SU-DHL-6 (cell line): ENCODE data around the gene PTPN18.

ENCODE experiments used
- H2AFZ ChIP-seq: fragments of 200-600 bp; sonication (generic); 2 replicates; pipeline ENCODE4 v1.6.1; 2014; ENCODE audit warnings: low read depth, mild to moderate bottlenecking, moderate library complexity, mixed read lengths, antibody characterized with exemption, low read length; ENCODE audit not compliant: severe bottlenecking
- H3F3A ChIP-seq: fragments of 200-600 bp; shearing (Covaris generic); 2 replicates; pipeline ENCODE4 v1.6.0; 2016; ENCODE audit warnings: antibody characterized with exemption, mild to moderate bottlenecking; ENCODE audit not compliant: insufficient read depth
- H3K27ac ChIP-seq: fragments of 200-600 bp; sonication (generic); 2 replicates; pipeline ENCODE4 v1.5.1; 2016; ENCODE audit warnings: low read depth, mild to moderate bottlenecking, low read length, moderate library complexity, mixed read lengths
- H3K27me3 ChIP-seq: fragments of 200-600 bp; sonication (generic), shearing (Covaris generic); 2 replicates; pipeline ENCODE4 v1.6.0; 2014; ENCODE audit warnings: mild to moderate bottlenecking, low read length
- H3K36me3 ChIP-seq: fragments of 200-600 bp; sonication (generic); 2 replicates; pipeline ENCODE4 v1.6.1; 2014; ENCODE audit warnings: mild to moderate bottlenecking, low read length, mixed read lengths
- H3K4me2 ChIP-seq: fragments of 300-600, 200-600 bp; shearing (Covaris generic), sonication (generic); 2 replicates; pipeline ENCODE4 v1.6.0; 2014; ENCODE audit warnings: low read length, low read depth, mild to moderate bottlenecking; ENCODE audit not compliant: poor library complexity, severe bottlenecking
- H3K4me3 ChIP-seq: fragments of 200-600 bp; sonication (generic); 2 replicates; pipeline ENCODE4 v1.5.1; 2014; ENCODE audit warnings: antibody characterized with exemption, low read length, mild to moderate bottlenecking, mixed read lengths; ENCODE audit not compliant: insufficient read depth, poor library complexity, severe bottlenecking
- H3K79me2 ChIP-seq: fragments of 200-600 bp; sonication (generic); 2 replicates; pipeline ENCODE4 v1.6.1; 2014; ENCODE audit warnings: mild to moderate bottlenecking, low read length, moderate library complexity; ENCODE audit not compliant: insufficient read depth
- H3K9ac ChIP-seq: fragments of 200-600 bp; sonication (generic); 2 replicates; pipeline ENCODE4 v1.7.0; 2014; ENCODE audit warnings: mild to moderate bottlenecking, low read length
- H3K9me2 ChIP-seq: fragments of 200-600 bp; sonication (generic); replicated peaks from 2 replicates; pipeline ENCODE4 v1.6.1; 2014; ENCODE audit warnings: low read length; ENCODE audit not compliant: insufficient read depth
- H3K9me3 ChIP-seq: fragments of 200-600 bp; sonication (generic); 2 replicates; pipeline ENCODE4 v1.6.1; 2014; ENCODE audit warnings: low read length, mixed read lengths; ENCODE audit not compliant: insufficient read depth
- H4K20me1 ChIP-seq: fragments of 200-600 bp; sonication (generic); 2 replicates; pipeline ENCODE4 v1.6.1; 2014; ENCODE audit warnings: low read depth, mild to moderate bottlenecking, antibody characterized with exemption, low read length, moderate library complexity, mixed read lengths
- EZH2phosphoT487 ChIP-seq: fragments of 200-600 bp; sonication (generic), shearing (Covaris generic); conservative IDR thresholded peaks from 2 replicates; pipeline ENCODE4 v1.6.1; 2018; ENCODE audit warnings: mild to moderate bottlenecking, antibody characterized with exemption, low read length, moderate library complexity, mixed read lengths
- TF ChIP-seq, protein P1 (sequence below): fragments of 200-600 bp; sonication (generic); IDR thresholded peaks from one replicate; pipeline ENCODE4 v1.5.1; 2017; ENCODE audit warnings: antibody characterized with exemption, mild to moderate bottlenecking, low read length, moderate library complexity; ENCODE audit not compliant: insufficient read depth, poor library complexity, severe bottlenecking

The PTPN18 gene

GRCh38 chr2:130346741-130347066, 9.2 kb upstream of the PTPN18 start:
- Histone ChIP-seq H3K4me2 (peak overlapping the region; percentile 54), H3K79me2 (peaks cover 39% of the 10 kb centered on the region), H3K9me3 (no peaks in the 10 kb centered on the region), H3K9ac (peak overlapping the region; percentile 16), H4K20me1 (no peaks in the 10 kb centered on the region), H3F3A (peaks cover 24% of the 10 kb centered on the region), H3K27ac (peak overlapping the region; percentile 91), H2AFZ (no peak overlapping the region), H3K4me3 (no peak overlapping the region), H3K36me3 (peaks cover 17% of the 10 kb centered on the region), H3K27me3 (no peaks in the 10 kb centered on the region), H3K9me2 (no peaks in the 10 kb centered on the region)
- TF ChIP-seq, protein P1, sequence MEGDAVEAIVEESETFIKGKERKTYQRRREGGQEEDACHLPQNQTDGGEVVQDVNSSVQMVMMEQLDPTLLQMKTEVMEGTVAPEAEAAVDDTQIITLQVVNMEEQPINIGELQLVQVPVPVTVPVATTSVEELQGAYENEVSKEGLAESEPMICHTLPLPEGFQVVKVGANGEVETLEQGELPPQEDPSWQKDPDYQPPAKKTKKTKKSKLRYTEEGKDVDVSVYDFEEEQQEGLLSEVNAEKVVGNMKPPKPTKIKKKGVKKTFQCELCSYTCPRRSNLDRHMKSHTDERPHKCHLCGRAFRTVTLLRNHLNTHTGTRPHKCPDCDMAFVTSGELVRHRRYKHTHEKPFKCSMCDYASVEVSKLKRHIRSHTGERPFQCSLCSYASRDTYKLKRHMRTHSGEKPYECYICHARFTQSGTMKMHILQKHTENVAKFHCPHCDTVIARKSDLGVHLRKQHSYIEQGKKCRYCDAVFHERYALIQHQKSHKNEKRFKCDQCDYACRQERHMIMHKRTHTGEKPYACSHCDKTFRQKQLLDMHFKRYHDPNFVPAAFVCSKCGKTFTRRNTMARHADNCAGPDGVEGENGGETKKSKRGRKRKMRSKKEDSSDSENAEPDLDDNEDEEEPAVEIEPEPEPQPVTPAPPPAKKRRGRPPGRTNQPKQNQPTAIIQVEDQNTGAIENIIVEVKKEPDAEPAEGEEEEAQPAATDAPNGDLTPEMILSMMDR: no peak
- TF ChIP-seq EZH2phosphoT487: no peak

DNA sequence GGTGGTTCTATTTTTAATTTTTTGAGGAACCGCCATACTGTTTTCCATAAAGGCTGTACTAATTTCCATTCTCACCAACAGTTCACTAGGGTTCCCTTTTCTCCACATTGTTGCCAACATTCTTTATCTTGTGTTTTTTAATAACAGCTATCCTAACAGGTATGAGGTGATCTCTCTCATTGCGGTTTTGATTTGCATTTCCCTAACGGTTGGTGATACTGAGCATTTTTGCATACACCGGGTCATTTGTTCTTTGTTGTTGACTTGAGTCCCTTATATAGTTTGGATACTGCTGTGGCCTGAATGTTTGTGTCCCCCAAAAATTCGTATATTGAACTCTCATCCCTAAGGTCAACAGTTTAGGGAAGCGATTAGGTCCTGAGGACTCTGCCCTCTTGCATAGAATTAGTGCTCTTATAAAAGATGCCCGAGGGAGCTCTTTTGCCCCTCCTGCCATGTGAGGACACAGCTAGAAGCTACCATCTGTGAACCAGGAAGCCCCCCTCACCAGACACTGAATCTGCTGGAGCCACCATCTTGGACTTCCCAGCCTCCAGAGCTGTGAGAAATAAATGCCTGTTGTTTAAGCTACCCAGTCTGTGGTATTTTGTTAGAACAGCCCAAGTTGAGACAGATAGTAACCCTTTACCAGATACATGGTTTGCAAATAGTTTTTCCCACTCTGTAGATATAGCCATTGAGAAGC, 8.5 kb upstream of the PTPN18 start:
- Histone ChIP-seq H3K4me3 (peak overlapping the region; percentile 6), H3K27ac (peak overlapping the region; percentile 91), H3K36me3 (peaks cover 17% of the 10 kb centered on the region)

GRCh38 chr2:130349174-130349573, 6.7 kb upstream of the PTPN18 start:
- H3K79me2 ChIP-seq: peaks cover 25% of the 10 kb centered on the region
- TF ChIP-seq EZH2phosphoT487: no peak
- TF ChIP-seq, protein P1: no peak
- H3F3A ChIP-seq: peaks cover 38% of the 10 kb centered on the region
- H3K27ac ChIP-seq: peak overlapping the region; percentile 1; the same call in 1 of the 2 replicates
- no peak overlapping the region for H3K4me2 ChIP-seq
- H3K4me3 ChIP-seq: no peak overlapping the region
- peaks cover 17% of the 10 kb centered on the region for H3K36me3 ChIP-seq
- no peaks in the 10 kb centered on the region for H3K27me3 ChIP-seq
- H3K9me2 ChIP-seq: no peaks in the 10 kb centered on the region
- H3K9ac ChIP-seq: no peak overlapping the region
- H4K20me1 ChIP-seq: no peaks in the 10 kb centered on the region
- H3K9me3 ChIP-seq: no peaks in the 10 kb centered on the region
- H2AFZ ChIP-seq: no peak overlapping the region

More for the DNA sequence above, 8.5 kb upstream of the PTPN18 start:
- Histone ChIP-seq H3F3A (peaks cover 26% of the 10 kb centered on the region), H4K20me1 (no peaks in the 10 kb centered on the region), H3K27me3 (no peaks in the 10 kb centered on the region), H3K9ac (peak overlapping the region; percentile 16), H3K79me2 (peaks cover 39% of the 10 kb centered on the region), H3K9me3 (no peaks in the 10 kb centered on the region), H2AFZ (no peak overlapping the region), H3K9me2 (no peaks in the 10 kb centered on the region), H3K4me2 (peak overlapping the region; percentile 54)
- TF ChIP-seq, protein P1: no peak
